ENCODE data around the gene SERPINE3. TPM values are rescaled to one million over a fixed set of nuclear protein-coding genes. Genes with fewer than 3 reads are reported as not detected.

SERPINE3 gene
- total RNA-seq, 1 experiment from 2014 or later, result 0.59 TPM

DNA sequence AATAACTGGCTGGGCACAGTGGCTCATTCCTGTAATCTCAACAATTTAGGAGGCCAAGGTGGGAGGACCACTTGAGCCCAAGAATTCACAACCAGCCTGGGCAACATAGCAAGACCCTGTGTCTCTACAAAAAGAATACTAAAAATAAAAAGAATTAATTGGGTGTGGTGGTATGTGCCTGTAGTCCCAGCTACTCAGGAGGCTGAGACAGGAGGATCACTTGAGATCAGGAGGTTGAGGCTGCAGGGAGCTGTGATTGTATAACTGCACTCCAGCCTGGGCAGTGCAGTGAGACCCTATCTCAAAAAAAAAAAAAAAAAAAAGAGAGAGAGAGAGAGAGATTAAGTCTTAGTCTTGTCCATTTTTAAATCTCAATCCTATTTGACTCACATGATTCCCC lies 35.6 kb upstream of the SERPINE3 start:
- Mint-ChIP-seq H3K27me3 (ENCODE audit: low read depth) (peaks cover 5% of the 10 kb centered on the region), H3K27ac (peak overlapping the region; percentile 88), H3K4me1 (peaks cover 82% of the 10 kb centered on the region), H3K4me3 (no peak overlapping the region), H3K36me3 (no peaks in the 10 kb centered on the region), H3K9me3 (peaks cover 4% of the 10 kb centered on the region; the same call in 1 of the 2 replicates)
- ATAC-seq (no peak), DNase-seq (ENCODE audit: low spot score) (no peak)
- peak; percentile 92 for TF ChIP-seq GTF2I (CRISPR knock-in tag; conservative IDR thresholded peaks at IDR 0.05)
- TF ChIP-seq ZNF121 (CRISPR knock-in tag; IDR thresholded peaks at IDR 0.05), result peak; percentile 97
- no peak for TF ChIP-seq ZBTB21 (CRISPR knock-in tag; IDR thresholded peaks at IDR 0.05; ENCODE audit: borderline replicate concordance)
- TF ChIP-seq ESRRA (CRISPR knock-in tag; IDR thresholded peaks at IDR 0.05; ENCODE audit: borderline replicate concordance), result no peak
- TF ChIP-seq, protein P1, sequence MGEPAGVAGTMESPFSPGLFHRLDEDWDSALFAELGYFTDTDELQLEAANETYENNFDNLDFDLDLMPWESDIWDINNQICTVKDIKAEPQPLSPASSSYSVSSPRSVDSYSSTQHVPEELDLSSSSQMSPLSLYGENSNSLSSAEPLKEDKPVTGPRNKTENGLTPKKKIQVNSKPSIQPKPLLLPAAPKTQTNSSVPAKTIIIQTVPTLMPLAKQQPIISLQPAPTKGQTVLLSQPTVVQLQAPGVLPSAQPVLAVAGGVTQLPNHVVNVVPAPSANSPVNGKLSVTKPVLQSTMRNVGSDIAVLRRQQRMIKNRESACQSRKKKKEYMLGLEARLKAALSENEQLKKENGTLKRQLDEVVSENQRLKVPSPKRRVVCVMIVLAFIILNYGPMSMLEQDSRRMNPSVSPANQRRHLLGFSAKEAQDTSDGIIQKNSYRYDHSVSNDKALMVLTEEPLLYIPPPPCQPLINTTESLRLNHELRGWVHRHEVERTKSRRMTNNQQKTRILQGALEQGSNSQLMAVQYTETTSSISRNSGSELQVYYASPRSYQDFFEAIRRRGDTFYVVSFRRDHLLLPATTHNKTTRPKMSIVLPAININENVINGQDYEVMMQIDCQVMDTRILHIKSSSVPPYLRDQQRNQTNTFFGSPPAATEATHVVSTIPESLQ (CRISPR knock-in tag; IDR thresholded peaks at IDR 0.05), result no peak
- ChIA-PET POLR2A (interaction anchor here (0.7 to 1.0 kb wide), 2 partner anchors 59 to 155 kb away, joined by 3 to 5 read pairs; no protein-coding TSS in a partner anchor), CTCF (interaction anchor here (0.7 to 4.2 kb wide), 5 partner anchors 17 to 1306 kb away, joined by 3 to 42 read pairs (median 5); no protein-coding TSS in a partner anchor)

DNA sequence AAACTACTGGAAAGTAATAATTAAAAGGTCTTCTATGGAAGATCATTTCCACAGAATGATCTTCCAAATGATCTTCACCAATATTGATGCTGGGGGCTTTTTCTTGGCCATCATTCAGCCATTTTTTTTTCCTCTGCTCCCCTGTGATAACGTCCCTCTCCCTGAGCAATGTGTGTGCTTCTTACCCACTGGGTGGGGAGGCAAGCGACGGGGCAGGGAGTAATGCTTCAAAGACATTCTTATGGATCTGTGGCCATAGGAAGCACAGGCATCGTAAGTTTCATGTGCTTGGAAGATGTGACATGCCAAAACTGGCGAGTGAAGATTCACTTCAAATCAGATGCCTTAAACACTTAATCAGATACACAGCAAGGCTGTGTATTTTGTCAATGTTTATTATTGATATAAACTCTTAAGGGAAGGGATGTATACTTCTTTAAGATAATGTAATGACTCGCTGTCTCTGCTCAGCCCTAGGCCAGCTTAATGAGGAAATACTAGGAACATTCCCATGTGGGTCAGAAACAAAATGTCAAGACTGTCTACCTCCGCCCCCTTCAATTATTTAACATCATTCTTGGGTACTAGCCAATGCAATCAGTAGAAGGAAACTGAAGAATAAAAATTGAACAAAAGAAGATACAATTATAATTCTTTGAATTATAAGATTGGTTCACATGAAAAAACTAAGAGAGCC lies 34.1 kb upstream of the SERPINE3 start:
- peaks cover 81% of the 10 kb centered on the region for H3K4me1 Mint-ChIP-seq
- TF ChIP-seq, protein P2, sequence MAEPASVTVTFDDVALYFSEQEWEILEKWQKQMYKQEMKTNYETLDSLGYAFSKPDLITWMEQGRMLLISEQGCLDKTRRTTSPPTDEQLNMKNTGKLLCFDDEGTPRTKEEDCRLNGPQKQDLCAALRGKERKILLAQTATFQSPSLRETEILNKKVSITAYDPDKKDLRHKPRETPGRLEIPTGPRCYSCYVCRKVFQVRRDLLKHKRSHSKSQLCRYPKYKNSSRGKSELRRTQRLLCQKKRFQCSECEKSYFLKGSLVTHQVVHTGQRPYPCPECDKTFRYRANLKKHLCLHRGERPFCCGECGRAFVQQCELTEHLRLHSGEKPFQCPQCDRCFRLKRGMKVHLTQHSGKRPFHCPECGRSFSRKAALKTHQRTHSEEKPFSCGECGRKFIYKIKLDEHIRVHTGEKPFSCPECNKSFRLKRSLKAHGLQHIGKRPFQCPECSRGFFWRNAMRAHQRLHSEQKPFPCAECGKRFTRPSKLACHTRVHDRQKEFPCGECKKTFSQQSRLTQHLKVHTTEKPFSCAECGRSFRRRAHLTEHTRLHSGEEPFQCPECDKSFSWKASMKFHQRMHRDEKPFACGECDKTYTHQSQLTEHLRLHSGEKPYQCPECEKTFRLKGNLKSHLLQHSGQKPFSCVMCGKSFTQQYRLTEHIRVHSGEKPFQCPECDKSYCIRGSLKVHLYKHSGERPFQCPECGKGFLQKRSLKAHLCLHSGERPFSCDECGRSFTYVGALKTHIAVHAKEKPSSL (CRISPR knock-in tag; conservative IDR thresholded peaks at IDR 0.05), result no peak
- TF ChIP-seq, protein P3, sequence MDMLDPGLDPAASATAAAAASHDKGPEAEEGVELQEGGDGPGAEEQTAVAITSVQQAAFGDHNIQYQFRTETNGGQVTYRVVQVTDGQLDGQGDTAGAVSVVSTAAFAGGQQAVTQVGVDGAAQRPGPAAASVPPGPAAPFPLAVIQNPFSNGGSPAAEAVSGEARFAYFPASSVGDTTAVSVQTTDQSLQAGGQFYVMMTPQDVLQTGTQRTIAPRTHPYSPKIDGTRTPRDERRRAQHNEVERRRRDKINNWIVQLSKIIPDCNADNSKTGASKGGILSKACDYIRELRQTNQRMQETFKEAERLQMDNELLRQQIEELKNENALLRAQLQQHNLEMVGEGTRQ (CRISPR knock-in tag; IDR thresholded peaks at IDR 0.05), result no peak
- TF ChIP-seq, protein P4, sequence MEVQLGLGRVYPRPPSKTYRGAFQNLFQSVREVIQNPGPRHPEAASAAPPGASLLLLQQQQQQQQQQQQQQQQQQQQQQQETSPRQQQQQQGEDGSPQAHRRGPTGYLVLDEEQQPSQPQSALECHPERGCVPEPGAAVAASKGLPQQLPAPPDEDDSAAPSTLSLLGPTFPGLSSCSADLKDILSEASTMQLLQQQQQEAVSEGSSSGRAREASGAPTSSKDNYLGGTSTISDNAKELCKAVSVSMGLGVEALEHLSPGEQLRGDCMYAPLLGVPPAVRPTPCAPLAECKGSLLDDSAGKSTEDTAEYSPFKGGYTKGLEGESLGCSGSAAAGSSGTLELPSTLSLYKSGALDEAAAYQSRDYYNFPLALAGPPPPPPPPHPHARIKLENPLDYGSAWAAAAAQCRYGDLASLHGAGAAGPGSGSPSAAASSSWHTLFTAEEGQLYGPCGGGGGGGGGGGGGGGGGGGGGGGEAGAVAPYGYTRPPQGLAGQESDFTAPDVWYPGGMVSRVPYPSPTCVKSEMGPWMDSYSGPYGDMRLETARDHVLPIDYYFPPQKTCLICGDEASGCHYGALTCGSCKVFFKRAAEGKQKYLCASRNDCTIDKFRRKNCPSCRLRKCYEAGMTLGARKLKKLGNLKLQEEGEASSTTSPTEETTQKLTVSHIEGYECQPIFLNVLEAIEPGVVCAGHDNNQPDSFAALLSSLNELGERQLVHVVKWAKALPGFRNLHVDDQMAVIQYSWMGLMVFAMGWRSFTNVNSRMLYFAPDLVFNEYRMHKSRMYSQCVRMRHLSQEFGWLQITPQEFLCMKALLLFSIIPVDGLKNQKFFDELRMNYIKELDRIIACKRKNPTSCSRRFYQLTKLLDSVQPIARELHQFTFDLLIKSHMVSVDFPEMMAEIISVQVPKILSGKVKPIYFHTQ (CRISPR knock-in tag; IDR thresholded peaks at IDR 0.05), result no peak
- TF ChIP-seq, protein P5, sequence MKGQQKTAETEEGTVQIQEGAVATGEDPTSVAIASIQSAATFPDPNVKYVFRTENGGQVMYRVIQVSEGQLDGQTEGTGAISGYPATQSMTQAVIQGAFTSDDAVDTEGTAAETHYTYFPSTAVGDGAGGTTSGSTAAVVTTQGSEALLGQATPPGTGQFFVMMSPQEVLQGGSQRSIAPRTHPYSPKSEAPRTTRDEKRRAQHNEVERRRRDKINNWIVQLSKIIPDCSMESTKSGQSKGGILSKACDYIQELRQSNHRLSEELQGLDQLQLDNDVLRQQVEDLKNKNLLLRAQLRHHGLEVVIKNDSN (CRISPR knock-in tag; IDR thresholded peaks at IDR 0.05), result no peak
- TF ChIP-seq FOXJ3 (CRISPR knock-in tag; IDR thresholded peaks at IDR 0.05; ENCODE audit: borderline replicate concordance), result no peak
- no peak for TF ChIP-seq GTF2I (CRISPR knock-in tag; conservative IDR thresholded peaks at IDR 0.05)
- no peak for TF ChIP-seq NFE2L1 (CRISPR knock-in tag; IDR thresholded peaks at IDR 0.05)
- TF ChIP-seq, protein P6, sequence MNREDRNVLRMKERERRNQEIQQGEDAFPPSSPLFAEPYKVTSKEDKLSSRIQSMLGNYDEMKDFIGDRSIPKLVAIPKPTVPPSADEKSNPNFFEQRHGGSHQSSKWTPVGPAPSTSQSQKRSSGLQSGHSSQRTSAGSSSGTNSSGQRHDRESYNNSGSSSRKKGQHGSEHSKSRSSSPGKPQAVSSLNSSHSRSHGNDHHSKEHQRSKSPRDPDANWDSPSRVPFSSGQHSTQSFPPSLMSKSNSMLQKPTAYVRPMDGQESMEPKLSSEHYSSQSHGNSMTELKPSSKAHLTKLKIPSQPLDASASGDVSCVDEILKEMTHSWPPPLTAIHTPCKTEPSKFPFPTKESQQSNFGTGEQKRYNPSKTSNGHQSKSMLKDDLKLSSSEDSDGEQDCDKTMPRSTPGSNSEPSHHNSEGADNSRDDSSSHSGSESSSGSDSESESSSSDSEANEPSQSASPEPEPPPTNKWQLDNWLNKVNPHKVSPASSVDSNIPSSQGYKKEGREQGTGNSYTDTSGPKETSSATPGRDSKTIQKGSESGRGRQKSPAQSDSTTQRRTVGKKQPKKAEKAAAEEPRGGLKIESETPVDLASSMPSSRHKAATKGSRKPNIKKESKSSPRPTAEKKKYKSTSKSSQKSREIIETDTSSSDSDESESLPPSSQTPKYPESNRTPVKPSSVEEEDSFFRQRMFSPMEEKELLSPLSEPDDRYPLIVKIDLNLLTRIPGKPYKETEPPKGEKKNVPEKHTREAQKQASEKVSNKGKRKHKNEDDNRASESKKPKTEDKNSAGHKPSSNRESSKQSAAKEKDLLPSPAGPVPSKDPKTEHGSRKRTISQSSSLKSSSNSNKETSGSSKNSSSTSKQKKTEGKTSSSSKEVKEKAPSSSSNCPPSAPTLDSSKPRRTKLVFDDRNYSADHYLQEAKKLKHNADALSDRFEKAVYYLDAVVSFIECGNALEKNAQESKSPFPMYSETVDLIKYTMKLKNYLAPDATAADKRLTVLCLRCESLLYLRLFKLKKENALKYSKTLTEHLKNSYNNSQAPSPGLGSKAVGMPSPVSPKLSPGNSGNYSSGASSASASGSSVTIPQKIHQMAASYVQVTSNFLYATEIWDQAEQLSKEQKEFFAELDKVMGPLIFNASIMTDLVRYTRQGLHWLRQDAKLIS (CRISPR knock-in tag; IDR thresholded peaks at IDR 0.05; ENCODE audit: borderline replicate concordance), result no peak
- TF ChIP-seq, protein P7, sequence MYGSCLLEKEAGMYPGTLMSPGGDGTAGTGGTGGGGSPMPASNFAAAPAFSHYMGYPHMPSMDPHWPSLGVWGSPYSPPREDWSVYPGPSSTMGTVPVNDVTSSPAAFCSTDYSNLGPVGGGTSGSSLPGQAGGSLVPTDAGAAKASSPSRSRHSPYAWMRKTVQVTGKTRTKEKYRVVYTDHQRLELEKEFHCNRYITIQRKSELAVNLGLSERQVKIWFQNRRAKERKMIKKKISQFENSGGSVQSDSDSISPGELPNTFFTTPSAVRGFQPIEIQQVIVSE (CRISPR knock-in tag; IDR thresholded peaks at IDR 0.05; ENCODE audit: borderline replicate concordance), result no peak
- TF ChIP-seq, protein P8, sequence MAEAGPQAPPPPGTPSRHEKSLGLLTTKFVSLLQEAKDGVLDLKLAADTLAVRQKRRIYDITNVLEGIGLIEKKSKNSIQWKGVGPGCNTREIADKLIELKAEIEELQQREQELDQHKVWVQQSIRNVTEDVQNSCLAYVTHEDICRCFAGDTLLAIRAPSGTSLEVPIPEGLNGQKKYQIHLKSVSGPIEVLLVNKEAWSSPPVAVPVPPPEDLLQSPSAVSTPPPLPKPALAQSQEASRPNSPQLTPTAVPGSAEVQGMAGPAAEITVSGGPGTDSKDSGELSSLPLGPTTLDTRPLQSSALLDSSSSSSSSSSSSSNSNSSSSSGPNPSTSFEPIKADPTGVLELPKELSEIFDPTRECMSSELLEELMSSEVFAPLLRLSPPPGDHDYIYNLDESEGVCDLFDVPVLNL (CRISPR knock-in tag; IDR thresholded peaks at IDR 0.05; ENCODE audit: borderline replicate concordance, low read depth), result no peak
- H3K36me3 Mint-ChIP-seq, result no peaks in the 10 kb centered on the region
- no peaks in the 10 kb centered on the region; the same call in 1 of the 2 replicates for H3K27me3 Mint-ChIP-seq (ENCODE audit: low read depth)
- ChIA-PET POLR2A (no interaction called here), CTCF (interaction anchor here (1.0 to 1.5 kb wide), 2 partner anchors 19 to 157 kb away, joined by 3 to 7 read pairs; no protein-coding TSS in a partner anchor)
- DNase-seq (ENCODE audit: low spot score), result no peak
- peak overlapping the region; percentile 85 for H3K27ac Mint-ChIP-seq
- ATAC-seq, result no peak
- no peak overlapping the region; the same call in 1 of the 2 replicates for H3K4me3 Mint-ChIP-seq
- no peaks in the 10 kb centered on the region for H3K9me3 Mint-ChIP-seq

All from WTC11 (cell line).